Measurements from ENCODE around the gene KISS1R. TPM values are rescaled to one million over a fixed set of nuclear protein-coding genes. Genes with fewer than 3 reads are reported as not detected.

KISS1R gene
- total and polyA plus RNA-seq, 7 experiments from 2014 or later, result 0.72 to 3.0 (median 1.2) TPM

DNA sequence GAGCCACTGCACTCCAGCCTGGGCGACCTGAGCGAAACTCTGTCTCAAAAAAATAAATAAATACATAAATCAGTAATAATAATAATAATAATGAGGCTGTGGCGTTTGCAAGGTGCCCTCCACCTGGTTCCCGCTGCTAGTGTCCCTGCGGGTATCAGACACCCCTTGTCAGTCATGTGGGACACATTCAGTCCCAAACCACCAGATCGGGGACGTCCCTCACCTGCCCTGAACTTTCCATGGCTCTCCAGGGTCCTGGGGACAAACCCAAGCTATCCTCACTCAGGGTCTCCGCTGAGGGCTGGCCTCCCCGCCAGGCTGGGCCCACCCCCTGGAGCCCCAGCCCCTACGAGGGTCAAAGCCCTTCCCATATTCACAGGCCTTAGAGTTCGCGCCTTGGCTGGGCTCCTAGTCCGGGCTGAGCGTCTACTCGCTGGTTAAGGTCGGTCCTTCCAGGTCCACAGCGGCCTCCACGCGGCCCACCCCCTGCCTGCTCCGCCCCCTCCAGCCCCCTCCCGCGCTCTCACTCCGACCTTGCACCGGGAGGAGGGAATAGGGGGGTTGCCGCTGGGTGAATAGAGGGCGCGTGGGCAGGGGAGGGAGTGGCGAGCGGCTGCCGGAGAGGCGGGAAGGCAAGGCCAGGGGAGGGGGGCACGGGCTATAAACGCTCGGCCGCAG, 349 bp upstream of the KISS1R start:
- DNase-seq, result peak in 1 of 9 donors; percentile 30
- Mint-ChIP-seq H3K4me1 (peaks cover 10 to 29% (median 22%) of the 10 kb centered on the region in 7 donors), H3K9me3 (peaks cover 0 to 2% (median 0%) of the 10 kb centered on the region in 11 donors), H3K4me3 (peak overlapping the region; percentile 42 to 91 (median 66)), H3K27ac (peak overlapping the region in 2 of 9 donors; percentile 21 to 83), H3K36me3 (no peaks in the 10 kb centered on the region), H3K27me3 (peaks cover 0 to 5% (median 0%) of the 10 kb centered on the region in 5 donors)
- ChIA-PET POLR2A (interaction anchor here (1.0 to 8.8 kb wide), 3 partner anchors 21 to 52 kb away, joined by 3 to 82 read pairs (median 26); partner anchors contain the start of genes MED16 and RNU6-9), CTCF (interaction anchor here (1.4 to 2.2 kb wide), 2 partner anchors 53 to 67 kb away, joined by 3 to 18 read pairs; partner anchors contain the start of gene WDR18)
- H3K4me3 ChIP-seq (ENCODE audit: low read length), result no peak overlapping the region
- no peaks in the 10 kb centered on the region for H3K9me3 ChIP-seq (ENCODE audit: control insufficient read depth in 2 of 3, low read length in 3 of 3)
- ATAC-seq, result no peak
- intact Hi-C loops (cut with micrococcal nuclease), result loop anchor here in 1 of 2 donors (1.0 kb wide), 2 partner anchors 7 to 23 kb away; partner anchors contain the start of genes MED16 and RNU6-9
- H3K36me3 ChIP-seq (ENCODE audit: control insufficient read depth in 2 of 3, insufficient read depth in 3 of 3, low read length in 3 of 3), result peaks cover 0 to 11% (median 0%) of the 10 kb centered on the region in 3 experiments
- no peaks in the 10 kb centered on the region for H3K27me3 ChIP-seq (ENCODE audit: control insufficient read depth in 2 of 2, insufficient read depth in 2 of 2, low read length in 2 of 2)
- H3K4me1 ChIP-seq (ENCODE audit: control insufficient read depth in 2 of 2, insufficient read depth in 2 of 2, low read length in 2 of 2), result peaks cover 17% of the 10 kb centered on the region in 2 donors
- H3K27ac ChIP-seq (ENCODE audit: low read depth, low read length), result peak overlapping the region; percentile 63

DNA sequence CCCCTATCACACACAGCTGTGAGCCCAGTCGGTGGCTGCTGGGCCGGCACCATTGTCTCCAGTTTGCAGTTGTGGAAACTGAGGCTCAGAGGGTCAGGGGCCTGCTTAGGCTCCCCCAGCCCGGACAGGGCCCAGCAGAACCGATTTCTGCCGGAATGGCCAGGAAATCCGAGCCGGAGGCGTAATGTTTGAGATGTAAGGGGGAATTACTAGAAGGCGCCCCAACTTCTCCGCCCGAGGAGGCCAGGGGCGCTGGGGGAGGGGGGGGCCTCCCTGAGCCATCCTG, 962 bp downstream of the KISS1R start:
- peaks cover 0 to 2% (median 0%) of the 10 kb centered on the region in 11 donors for H3K9me3 Mint-ChIP-seq
- peaks cover 17% of the 10 kb centered on the region in 2 donors for H3K4me1 ChIP-seq (ENCODE audit: control insufficient read depth in 2 of 2, insufficient read depth in 2 of 2, low read length in 2 of 2)
- ChIA-PET POLR2A (interaction anchor here (1.0 to 8.8 kb wide), 4 partner anchors 10 to 53 kb away, joined by 4 to 82 read pairs (median 23); partner anchors contain the start of genes MED16 and RNU6-9), CTCF (interaction anchor here (3.2 kb wide), 1 partner anchor 54 kb away, joined by 26 read pairs; no protein-coding TSS in a partner anchor)
- peaks cover 0 to 4% (median 0%) of the 10 kb centered on the region in 3 experiments for H3K36me3 ChIP-seq (ENCODE audit: control insufficient read depth in 2 of 3, insufficient read depth in 3 of 3, low read length in 3 of 3)
- no peaks in the 10 kb centered on the region for H3K36me3 Mint-ChIP-seq
- peak overlapping the region; percentile 43 for H3K4me3 ChIP-seq (ENCODE audit: low read length)
- no peak overlapping the region for H3K27ac ChIP-seq (ENCODE audit: low read depth, low read length)
- peaks cover 10 to 32% (median 25%) of the 10 kb centered on the region in 7 donors for H3K4me1 Mint-ChIP-seq
- H3K4me3 Mint-ChIP-seq, result peak overlapping the region; percentile 62 to 91 (median 83)
- peaks cover 0 to 5% (median 0%) of the 10 kb centered on the region in 5 donors for H3K27me3 Mint-ChIP-seq
- intact Hi-C loops (cut with micrococcal nuclease), result no loop called here
- H3K27me3 ChIP-seq (ENCODE audit: control insufficient read depth in 2 of 2, insufficient read depth in 2 of 2, low read length in 2 of 2), result no peaks in the 10 kb centered on the region
- H3K27ac Mint-ChIP-seq, result peak overlapping the region in 5 of 9 donors; percentile 18 to 74 (median 61)
- DNase-seq (no peak), ATAC-seq (no peak)
- H3K9me3 ChIP-seq (ENCODE audit: control insufficient read depth in 2 of 3, low read length in 3 of 3), result no peaks in the 10 kb centered on the region

DNA sequence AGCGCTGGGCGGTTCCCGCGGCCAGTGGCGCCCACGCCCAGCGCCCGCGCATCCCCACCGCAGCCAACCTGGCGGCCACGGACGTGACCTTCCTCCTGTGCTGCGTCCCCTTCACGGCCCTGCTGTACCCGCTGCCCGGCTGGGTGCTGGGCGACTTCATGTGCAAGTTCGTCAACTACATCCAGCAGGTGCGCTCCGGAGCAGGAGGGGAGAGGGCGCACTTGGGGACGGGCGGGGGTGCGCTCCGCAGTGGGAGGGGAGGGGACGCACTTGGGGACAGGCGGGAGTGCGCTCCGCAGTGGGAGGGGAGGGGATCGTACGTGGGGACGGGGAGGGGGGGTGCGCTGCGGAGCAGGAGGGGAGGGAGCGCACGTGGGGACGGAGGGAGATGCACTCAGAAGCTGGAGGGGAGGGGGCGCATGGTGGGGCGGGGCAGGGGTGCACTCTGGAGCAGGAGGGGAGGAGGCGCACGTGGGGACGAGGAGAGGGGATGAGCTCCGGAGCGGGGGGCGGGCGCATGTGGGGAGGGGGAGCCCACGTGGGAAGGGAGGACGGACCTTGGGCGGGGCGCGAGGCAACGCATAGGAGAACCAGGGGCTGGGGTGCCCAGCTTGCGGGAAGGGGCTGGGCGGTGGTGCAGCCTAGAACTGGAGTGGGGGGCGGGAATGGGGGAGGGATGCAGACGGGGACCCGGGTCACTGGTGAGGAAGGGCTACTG, 1.5 kb downstream of the KISS1R start:
- no peaks in the 10 kb centered on the region for H3K36me3 Mint-ChIP-seq
- H3K27ac Mint-ChIP-seq, result no peak overlapping the region
- H3K27me3 ChIP-seq (ENCODE audit: control insufficient read depth in 2 of 2, insufficient read depth in 2 of 2, low read length in 2 of 2), result no peaks in the 10 kb centered on the region
- H3K4me1 ChIP-seq (ENCODE audit: control insufficient read depth in 2 of 2, insufficient read depth in 2 of 2, low read length in 2 of 2), result peaks cover 13 to 15% of the 10 kb centered on the region in 2 donors
- ATAC-seq (no peak), DNase-seq (peak in 2 of 9 donors; percentile 45 to 49)
- H3K27me3 Mint-ChIP-seq, result peaks cover 0 to 5% (median 0%) of the 10 kb centered on the region in 5 donors
- H3K36me3 ChIP-seq (ENCODE audit: control insufficient read depth in 2 of 3, insufficient read depth in 3 of 3, low read length in 3 of 3), result no peaks in the 10 kb centered on the region
- peaks cover 10 to 30% (median 25%) of the 10 kb centered on the region in 7 donors for H3K4me1 Mint-ChIP-seq
- ChIA-PET POLR2A (interaction anchor here (1.0 to 8.8 kb wide), 5 partner anchors 11 to 60 kb away, joined by 4 to 82 read pairs (median 15); partner anchors contain the start of genes CFD, MED16 and RNU6-9), CTCF (interaction anchor here (1.4 to 6.9 kb wide), 5 partner anchors 25 to 64 kb away, joined by 3 to 106 read pairs (median 8); partner anchors contain the start of genes MED16, RNU6-9 and WDR18)
- peak overlapping the region in 9 of 10 donors; percentile 45 to 91 (median 69) for H3K4me3 Mint-ChIP-seq
- intact Hi-C loops (cut with micrococcal nuclease), result no loop called here
- peak overlapping the region; percentile 43 for H3K4me3 ChIP-seq (ENCODE audit: low read length)
- H3K27ac ChIP-seq (ENCODE audit: low read depth, low read length), result peak overlapping the region; percentile 55
- H3K9me3 Mint-ChIP-seq, result peaks cover 0 to 2% (median 0%) of the 10 kb centered on the region in 11 donors
- no peaks in the 10 kb centered on the region for H3K9me3 ChIP-seq (ENCODE audit: control insufficient read depth in 2 of 3, low read length in 3 of 3)

DNA sequence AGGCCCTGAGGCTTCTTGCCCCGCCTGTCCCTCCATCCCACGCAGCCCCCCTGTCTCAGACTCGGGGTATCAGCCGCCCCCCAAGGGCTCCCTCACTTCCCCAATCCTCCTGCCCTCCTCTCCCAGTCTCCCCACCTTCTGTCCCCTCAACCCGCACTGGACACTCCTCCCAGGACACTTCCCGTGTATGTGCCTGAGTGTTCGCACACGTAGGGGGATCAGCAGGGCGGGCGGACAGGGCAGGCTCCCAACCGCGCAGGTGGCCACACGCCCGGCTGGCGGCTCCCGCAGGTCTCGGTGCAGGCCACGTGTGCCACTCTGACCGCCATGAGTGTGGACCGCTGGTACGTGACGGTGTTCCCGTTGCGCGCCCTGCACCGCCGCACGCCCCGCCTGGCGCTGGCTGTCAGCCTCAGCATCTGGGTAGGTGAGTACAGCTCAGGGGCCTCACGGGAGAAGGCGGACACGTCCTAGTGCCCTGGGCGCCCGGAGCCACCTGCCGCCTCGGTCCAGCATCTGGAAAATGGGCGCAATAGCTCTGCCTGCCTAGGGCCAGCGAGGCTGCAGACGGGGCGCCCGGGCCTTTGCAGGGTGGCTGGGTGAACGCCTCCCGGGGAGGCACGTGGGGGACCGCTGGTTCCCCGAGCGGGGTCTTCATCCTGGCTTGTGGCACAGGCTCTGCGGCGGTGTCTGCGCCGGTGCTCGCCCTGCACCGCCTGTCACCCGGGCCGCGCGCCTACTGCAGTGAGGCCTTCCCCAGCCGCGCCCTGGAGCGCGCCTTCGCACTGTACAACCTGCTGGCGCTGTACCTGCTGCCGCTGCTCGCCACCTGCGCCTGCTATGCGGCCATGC, 2.3 kb downstream of the KISS1R start:
- ATAC-seq (peak; percentile 55), DNase-seq (peak in 8 of 9 donors; percentile 41 to 63 (median 55))
- H3K4me1 ChIP-seq (ENCODE audit: control insufficient read depth in 2 of 2, insufficient read depth in 2 of 2, low read length in 2 of 2), result peaks cover 9 to 11% of the 10 kb centered on the region in 2 donors

DNA sequence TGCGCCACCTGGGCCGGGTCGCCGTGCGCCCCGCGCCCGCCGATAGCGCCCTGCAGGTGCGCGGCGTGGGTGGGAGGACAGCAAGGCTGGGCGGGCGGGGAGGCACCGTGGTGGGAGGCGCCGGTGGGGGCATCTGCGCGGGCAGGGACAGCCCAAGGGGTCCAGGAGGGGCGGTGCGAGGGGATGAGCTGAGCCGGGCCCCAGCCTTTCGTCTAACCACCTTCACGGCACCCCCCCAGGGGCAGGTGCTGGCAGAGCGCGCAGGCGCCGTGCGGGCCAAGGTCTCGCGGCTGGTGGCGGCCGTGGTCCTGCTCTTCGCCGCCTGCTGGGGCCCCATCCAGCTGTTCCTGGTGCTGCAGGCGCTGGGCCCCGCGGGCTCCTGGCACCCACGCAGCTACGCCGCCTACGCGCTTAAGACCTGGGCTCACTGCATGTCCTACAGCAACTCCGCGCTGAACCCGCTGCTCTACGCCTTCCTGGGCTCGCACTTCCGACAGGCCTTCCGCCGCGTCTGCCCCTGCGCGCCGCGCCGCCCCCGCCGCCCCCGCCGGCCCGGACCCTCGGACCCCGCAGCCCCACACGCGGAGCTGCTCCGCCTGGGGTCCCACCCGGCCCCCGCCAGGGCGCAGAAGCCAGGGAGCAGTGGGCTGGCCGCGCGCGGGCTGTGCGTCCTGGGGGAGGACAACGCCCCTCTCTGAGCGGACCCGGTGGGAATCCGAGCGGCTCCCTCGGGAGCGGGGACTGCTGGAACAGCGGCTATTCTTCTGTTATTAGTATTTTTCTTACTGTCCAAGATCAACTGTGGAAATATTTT, 3.1 kb downstream of the KISS1R start:
- H3K4me1 Mint-ChIP-seq, result peaks cover 5 to 26% (median 18%) of the 10 kb centered on the region in 7 donors
- DNase-seq (peak; percentile 61 to 77 (median 76)), ATAC-seq (peak; percentile 70)
- ChIA-PET POLR2A (interaction anchor here (0.8 to 8.8 kb wide), 12 partner anchors 10 to 147 kb away, joined by 3 to 82 read pairs (median 5); partner anchors contain the start of genes ARHGAP45, CFD, MED16 and RNU6-9), CTCF (interaction anchor here (0.6 to 6.9 kb wide), 13 partner anchors 9 to 188 kb away, joined by 3 to 106 read pairs (median 4); partner anchors contain the start of genes MED16, RNU6-9 and WDR18)
- no peaks in the 10 kb centered on the region for H3K9me3 Mint-ChIP-seq
- no peaks in the 10 kb centered on the region for H3K27me3 ChIP-seq (ENCODE audit: control insufficient read depth in 2 of 2, insufficient read depth in 2 of 2, low read length in 2 of 2)
- peaks cover 0 to 5% (median 0%) of the 10 kb centered on the region in 5 donors for H3K27me3 Mint-ChIP-seq
- H3K9me3 ChIP-seq (ENCODE audit: control insufficient read depth in 2 of 3, low read length in 3 of 3), result no peaks in the 10 kb centered on the region
- H3K27ac ChIP-seq (ENCODE audit: low read depth, low read length), result peak overlapping the region; percentile 64
- H3K36me3 Mint-ChIP-seq, result no peaks in the 10 kb centered on the region
- peak overlapping the region; percentile 21 for H3K4me3 ChIP-seq (ENCODE audit: low read length)
- peaks cover 9 to 15% of the 10 kb centered on the region in 2 donors for H3K4me1 ChIP-seq (ENCODE audit: control insufficient read depth in 2 of 2, insufficient read depth in 2 of 2, low read length in 2 of 2)
- H3K27ac Mint-ChIP-seq, result peak overlapping the region in 8 of 9 donors; percentile 51 to 97 (median 80)
- intact Hi-C loops (cut with micrococcal nuclease), result loop anchor here (1.0 to 5.0 kb wide), 5 partner anchors 13 to 321 kb away; partner anchors contain the start of genes ATP5F1D (in 1 of the 2) and RNF126 (in 1 of the 2)
- H3K36me3 ChIP-seq (ENCODE audit: control insufficient read depth in 2 of 3, insufficient read depth in 3 of 3, low read length in 3 of 3), result peaks cover 0 to 2% (median 0%) of the 10 kb centered on the region in 3 experiments
- peak overlapping the region; percentile 74 to 91 (median 85) for H3K4me3 Mint-ChIP-seq

More for the DNA sequence above, 2.3 kb downstream of the KISS1R start:
- Mint-ChIP-seq H3K4me1 (peaks cover 10 to 30% (median 23%) of the 10 kb centered on the region in 7 donors), H3K4me3 (peak overlapping the region; percentile 32 to 91 (median 68)), H3K9me3 (peaks cover 0 to 2% (median 0%) of the 10 kb centered on the region in 11 donors), H3K27ac (peak overlapping the region in 1 of 9 donors; percentile 23), H3K27me3 (peaks cover 0 to 5% (median 0%) of the 10 kb centered on the region in 5 donors), H3K36me3 (no peaks in the 10 kb centered on the region)
- no peaks in the 10 kb centered on the region for H3K27me3 ChIP-seq (ENCODE audit: control insufficient read depth in 2 of 2, insufficient read depth in 2 of 2, low read length in 2 of 2)
- ChIA-PET CTCF (interaction anchor here (1.3 to 6.9 kb wide), 9 partner anchors 9 to 64 kb away, joined by 3 to 106 read pairs (median 5); partner anchors contain the start of genes MED16, RNU6-9 and WDR18), POLR2A (interaction anchor here (0.8 to 8.8 kb wide), 12 partner anchors 9 to 148 kb away, joined by 3 to 82 read pairs (median 5); partner anchors contain the start of genes ARHGAP45, CFD, MED16 and RNU6-9)
- intact Hi-C loops (cut with micrococcal nuclease), result loop anchor here (1.0 to 5.0 kb wide), 5 partner anchors 13 to 321 kb away; partner anchors contain the start of genes ATP5F1D (in 1 of the 2) and RNF126 (in 1 of the 2)
- H3K27ac ChIP-seq (ENCODE audit: low read depth, low read length), result peak overlapping the region; percentile 55
- H3K4me3 ChIP-seq (ENCODE audit: low read length), result peak overlapping the region; percentile 21
- H3K9me3 ChIP-seq (ENCODE audit: control insufficient read depth in 2 of 3, low read length in 3 of 3), result no peaks in the 10 kb centered on the region
- H3K36me3 ChIP-seq (ENCODE audit: control insufficient read depth in 2 of 3, insufficient read depth in 3 of 3, low read length in 3 of 3), result no peaks in the 10 kb centered on the region
